Stomach (tissue), 9 donors: ENCODE measurements around the gene RAB3C. TPM values are rescaled to one million over a fixed set of nuclear protein-coding genes. Genes with fewer than 3 reads are reported as not detected.

Experiments used
- DNase-seq, 2 donors: peaks; one replicate each; pipeline versions ENCODE4 v3.0.0 to v3.0.0-alpha.2; 2013 to 2019
- H3K27ac ChIP-seq, 5 donors: fragments of 200-600 bp in 4 of 5; sonication (generic) in 4 of 5; one replicate each; pipeline ENCODE4 v1.5.1; 2013 to 2019; ENCODE audit warnings: mild to moderate bottlenecking in 1 of 5, moderate library complexity in 1 of 5
- H3K27me3 ChIP-seq, 3 donors: fragments of 200-600 bp; sonication (generic); one replicate each; pipeline ENCODE4 v1.5.1; 2017 to 2019; ENCODE audit warnings: mixed run types in 1 of 3
- H3K36me3 ChIP-seq, 4 donors: fragments of 200-600 bp; sonication (generic); 1 replicate in 3 of 4; 2 replicates in 1 of 4; pipeline ENCODE4 v1.5.1; 2016 to 2019
- H3K4me1 ChIP-seq, 4 donors: fragments of 200-600 bp; sonication (generic); one replicate each; pipeline ENCODE4 v1.5.1; 2016 to 2019
- H3K4me3 ChIP-seq, 4 donors: fragments of 200-600 bp; sonication (generic) in 3 of 4; one replicate each; pipeline ENCODE4 v1.5.1; 2016 to 2019; ENCODE audit warnings: mild to moderate bottlenecking in 1 of 4
- H3K9me3 ChIP-seq, 4 donors: fragments of 200-600 bp; sonication (generic); one replicate each; pipeline ENCODE4 v1.5.1; 2016 to 2019
- EP300 ChIP-seq: sonication (generic); formaldehyde crosslinking; IDR thresholded peaks from one replicate; pipeline ENCODE4 v1.6.1; 2017; ENCODE audit warnings: antibody characterized with exemption
- POLR2A ChIP-seq, 4 donors: fragments of 450-650 bp; IDR thresholded peaks; one replicate each; pipeline ENCODE4 v1.6.1; 2016; ENCODE audit warnings: antibody characterized with exemption in 4 of 4, control low read depth in 2 of 4, mild to moderate bottlenecking in 1 of 4, moderate library complexity in 1 of 4
- POLR2AphosphoS5 ChIP-seq, 3 donors: sonication (generic); formaldehyde crosslinking; IDR thresholded peaks; one replicate each; pipeline ENCODE4 v1.6.1; 2016; ENCODE audit warnings: antibody characterized with exemption in 3 of 3
- WGBS, 5 donors: extraction: QIAGEN DNeasy Blood & Tissue Kit in 3 of 5; methylation state at CpG; one replicate each; pipeline versions ENCODE4 v1.1.5 to v1.1.7; 2013 to 2018; 5-methylcytosine and 5-hydroxymethylcytosine counted together
- intact Hi-C: fragments of 100-400 bp; cut with DNase I; formaldehyde crosslinking; loops from one replicate; pipeline ENCODE4 v1.15.1; 2023; ENCODE audit warnings: low total_unique reads
- polyA plus RNA-seq, 3 donors: library from polyadenylated mRNA; stranded (reverse); fragments of 200-250 nt; gene quantifications; one replicate each; pipeline ENCODE4 v1.2.3, GENCODE V29; 2013
- total RNA-seq, 5 donors: library from RNA; depleted of rRNA; stranded (reverse); fragments of >200 nt; gene quantifications; one replicate each; pipeline versions ENCODE4 v1.1.0 to v1.2.3, GENCODE V29; 2014 to 2016
- TF ChIP-seq, protein P1 (sequence below), 7 experiments: fragments of 450-650 bp in 4 of 7; fragments of 200-600 bp in 3 of 7; sonication (generic) in 3 of 7; IDR thresholded peaks; one replicate each; pipeline ENCODE4 v1.5.1; 2016 to 2019; ENCODE audit warnings: antibody characterized with exemption in 7 of 7, control low read depth in 2 of 7, mild to moderate bottlenecking in 1 of 7
- donor health status: healthy with polysubstance abuse.
- donor health status: Bipolar disorder and iron deficiency.
- donor health status: healthy.

The RAB3C gene
- total and polyA plus RNA-seq, 8 donors: 0.31 to 7.9 (median 2.2) TPM; not detected in 3

DNA sequence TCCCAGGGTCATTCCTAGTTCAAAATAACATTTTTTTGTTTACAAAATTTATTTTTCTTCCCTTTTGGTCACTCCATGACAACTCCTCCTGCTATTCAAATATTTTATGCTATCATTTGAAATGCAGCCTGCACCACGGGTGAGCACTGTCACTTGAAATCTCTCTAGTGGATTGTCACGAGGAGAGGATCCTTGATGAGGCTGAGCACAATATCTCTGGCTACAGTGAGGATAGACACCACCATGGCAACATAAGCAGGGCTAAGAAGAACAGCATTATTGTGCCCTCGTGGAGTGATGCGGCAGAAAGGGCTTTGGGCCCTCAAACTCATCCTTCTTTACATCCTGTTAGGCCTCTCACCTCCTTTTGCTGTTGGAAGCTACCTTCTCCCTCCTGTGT is 321.9 kb downstream of the RAB3C start:
- WGBS, 5 donors: 77 to 89% (median 84%) methylated on average over 4 of the region's 4 CpGs
- Histone ChIP-seq H3K36me3 (no peaks in the 10 kb centered on the region), H3K27me3 (no peaks in the 10 kb centered on the region), H3K27ac (no peak overlapping the region), H3K4me3 (no peak overlapping the region), H3K4me1 (no peaks in the 10 kb centered on the region), H3K9me3 (no peaks in the 10 kb centered on the region)
- no peak for DNase-seq
- TF ChIP-seq POLR2AphosphoS5 (IDR thresholded peaks at IDR 0.05) (no peak), EP300 (no peak), POLR2A (IDR thresholded peaks at IDR 0.05) (no peak)
- TF ChIP-seq, protein P1, sequence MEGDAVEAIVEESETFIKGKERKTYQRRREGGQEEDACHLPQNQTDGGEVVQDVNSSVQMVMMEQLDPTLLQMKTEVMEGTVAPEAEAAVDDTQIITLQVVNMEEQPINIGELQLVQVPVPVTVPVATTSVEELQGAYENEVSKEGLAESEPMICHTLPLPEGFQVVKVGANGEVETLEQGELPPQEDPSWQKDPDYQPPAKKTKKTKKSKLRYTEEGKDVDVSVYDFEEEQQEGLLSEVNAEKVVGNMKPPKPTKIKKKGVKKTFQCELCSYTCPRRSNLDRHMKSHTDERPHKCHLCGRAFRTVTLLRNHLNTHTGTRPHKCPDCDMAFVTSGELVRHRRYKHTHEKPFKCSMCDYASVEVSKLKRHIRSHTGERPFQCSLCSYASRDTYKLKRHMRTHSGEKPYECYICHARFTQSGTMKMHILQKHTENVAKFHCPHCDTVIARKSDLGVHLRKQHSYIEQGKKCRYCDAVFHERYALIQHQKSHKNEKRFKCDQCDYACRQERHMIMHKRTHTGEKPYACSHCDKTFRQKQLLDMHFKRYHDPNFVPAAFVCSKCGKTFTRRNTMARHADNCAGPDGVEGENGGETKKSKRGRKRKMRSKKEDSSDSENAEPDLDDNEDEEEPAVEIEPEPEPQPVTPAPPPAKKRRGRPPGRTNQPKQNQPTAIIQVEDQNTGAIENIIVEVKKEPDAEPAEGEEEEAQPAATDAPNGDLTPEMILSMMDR (IDR thresholded peaks at IDR 0.05): no peak
- intact Hi-C loops: no loop called here

DNA sequence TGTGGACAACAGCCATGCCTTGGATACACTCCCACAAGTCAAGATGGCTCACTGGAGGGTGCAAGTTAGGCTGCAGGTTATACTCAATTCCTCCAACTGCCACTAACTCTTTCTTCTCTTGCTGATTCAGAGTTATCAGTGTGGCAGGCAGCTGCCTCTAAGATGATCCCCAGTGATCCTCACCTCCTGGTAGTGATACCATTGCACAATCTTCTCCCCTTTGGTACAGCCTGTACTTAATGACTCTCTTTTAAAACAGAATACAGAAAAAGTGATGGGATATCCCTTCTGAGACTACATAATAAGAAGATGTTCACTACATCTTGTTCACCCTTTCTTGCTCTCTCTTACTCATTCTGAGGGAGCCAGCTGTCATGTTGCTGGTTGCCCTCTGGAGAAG is 323.1 kb downstream of the RAB3C start:
- H3K4me3 ChIP-seq: no peak overlapping the region
- no peaks in the 10 kb centered on the region for H3K36me3 ChIP-seq
- no peaks in the 10 kb centered on the region for H3K9me3 ChIP-seq
- DNase-seq: no peak
- H3K27ac ChIP-seq: no peak overlapping the region
- intact Hi-C loops: no loop called here
- no peak for TF ChIP-seq EP300
- no peak for TF ChIP-seq POLR2AphosphoS5 (IDR thresholded peaks at IDR 0.05)
- TF ChIP-seq, protein P1 (IDR thresholded peaks at IDR 0.05): no peak
- no peaks in the 10 kb centered on the region for H3K27me3 ChIP-seq
- no peaks in the 10 kb centered on the region for H3K4me1 ChIP-seq

Other genes starting within 250 kb of the RAB3C start
- gene PLK2, start 123.0 kb upstream of the RAB3C start, total RNA-seq: 100 to 1,000 TPM in 2 of 5 donors, 10 to 100 TPM in 2, 1 to 10 TPM in 1; 2.3 to 181 (median 19.4) TPM
- 10 to 100 TPM; 13.7 to 25.8 (median 14.5) TPM for gene PLK2, start 123.0 kb upstream of the RAB3C start, polyA plus RNA-seq
- gene GAPT, start 91.6 kb upstream of the RAB3C start, total RNA-seq: 1 to 10 TPM in 3 of 5 donors, not detected in 2; 2.4 to 2.9 (median 2.5) TPM
- 1 to 10 TPM in 1 of 3 donors, under 1 TPM in 2; 0.68 to 4.9 (median 1.00) TPM for gene GAPT, start 91.6 kb upstream of the RAB3C start, polyA plus RNA-seq